Measurements from ENCODE around the gene TRMT44. TPM values are rescaled to one million over a fixed set of nuclear protein-coding genes. Genes with fewer than 3 reads are reported as not detected.

The TRMT44 gene
- total and polyA plus RNA-seq, 2 of the 13 experiments (the other 11 are each of a cell fraction or from before 2014, with no cell fraction given), result 5.8 to 8.6 TPM

DNA sequence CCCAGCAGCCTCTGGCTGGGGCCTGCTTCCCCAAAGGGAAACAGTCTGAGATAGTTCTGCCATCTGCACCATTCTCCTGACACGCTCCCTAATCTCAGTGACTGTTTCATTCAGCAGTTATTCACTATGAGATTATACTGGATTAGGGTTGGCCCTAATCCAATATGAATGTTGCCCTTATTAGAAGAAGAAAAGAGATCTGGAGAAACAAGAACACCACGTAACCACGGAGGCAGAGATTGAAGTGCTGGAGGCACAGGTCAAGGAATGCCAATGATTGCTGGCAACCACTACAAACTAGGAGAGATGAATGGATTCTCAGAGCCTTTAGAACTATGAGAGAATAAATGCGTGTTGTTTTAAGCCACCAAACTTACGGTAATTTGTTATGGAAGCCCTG is 7.4 kb upstream of the TRMT44 start:
- DNase-seq (ENCODE audit: low spot score) (no peak), FAIRE-seq (no peak), ATAC-seq (no peak)
- Histone ChIP-seq H3K4me2 (ENCODE audit: low read depth, low read length) (no peak overlapping the region), H3K4me3 (replicated peaks in 1 of 3; ENCODE audit: insufficient read depth in 1 of 3, low read depth in 2 of 3, low read length in 3 of 3) (no peak overlapping the region), H3K36me3 (replicated peaks in 1 of 2; ENCODE audit: control insufficient read depth in 1 of 2, insufficient read depth in 2 of 2, low read length in 2 of 2) (no peaks in the 10 kb centered on the region; a peak in 1 of 5 replicates), H3K27me3 (ENCODE audit: control insufficient read depth in 1 of 2, insufficient read depth in 2 of 2, low read length in 2 of 2) (no peaks in the 10 kb centered on the region; a peak in 1 of 5 replicates), H3K9me3 (ENCODE audit: low read length) (no peaks in the 10 kb centered on the region), H4K20me1 (ENCODE audit: insufficient read depth, low read length) (no peaks in the 10 kb centered on the region), H3K4me1 (ENCODE audit: insufficient read depth, low read length) (peaks cover 8% of the 10 kb centered on the region; the same call in 1 of the 2 replicates), H3K27ac (ENCODE audit: extremely low read length, insufficient read depth, low read length) (no peak overlapping the region), H3K79me2 (ENCODE audit: insufficient read depth, low read length) (no peaks in the 10 kb centered on the region), H3K9ac (ENCODE audit: insufficient read depth, low read depth, low read length) (no peak overlapping the region), H2AFZ (ENCODE audit: low read length) (no peak overlapping the region)
- ChIA-PET CTCF (ENCODE audit: low intra/inter-chr PET ratio, low total read pairs) (no interaction called here), POLR2A (no interaction called here)
- no TSS peak for BruUV-seq (replicated peaks)
- no peak for TF ChIP-seq NAIF1 (CRISPR knock-in tag; IDR thresholded peaks at IDR 0.05; ENCODE audit: borderline replicate concordance)
- no peak for TF ChIP-seq ZNF382 (CRISPR knock-in tag; IDR thresholded peaks at IDR 0.05; ENCODE audit: borderline replicate concordance)
- TF ChIP-seq, protein P1, sequence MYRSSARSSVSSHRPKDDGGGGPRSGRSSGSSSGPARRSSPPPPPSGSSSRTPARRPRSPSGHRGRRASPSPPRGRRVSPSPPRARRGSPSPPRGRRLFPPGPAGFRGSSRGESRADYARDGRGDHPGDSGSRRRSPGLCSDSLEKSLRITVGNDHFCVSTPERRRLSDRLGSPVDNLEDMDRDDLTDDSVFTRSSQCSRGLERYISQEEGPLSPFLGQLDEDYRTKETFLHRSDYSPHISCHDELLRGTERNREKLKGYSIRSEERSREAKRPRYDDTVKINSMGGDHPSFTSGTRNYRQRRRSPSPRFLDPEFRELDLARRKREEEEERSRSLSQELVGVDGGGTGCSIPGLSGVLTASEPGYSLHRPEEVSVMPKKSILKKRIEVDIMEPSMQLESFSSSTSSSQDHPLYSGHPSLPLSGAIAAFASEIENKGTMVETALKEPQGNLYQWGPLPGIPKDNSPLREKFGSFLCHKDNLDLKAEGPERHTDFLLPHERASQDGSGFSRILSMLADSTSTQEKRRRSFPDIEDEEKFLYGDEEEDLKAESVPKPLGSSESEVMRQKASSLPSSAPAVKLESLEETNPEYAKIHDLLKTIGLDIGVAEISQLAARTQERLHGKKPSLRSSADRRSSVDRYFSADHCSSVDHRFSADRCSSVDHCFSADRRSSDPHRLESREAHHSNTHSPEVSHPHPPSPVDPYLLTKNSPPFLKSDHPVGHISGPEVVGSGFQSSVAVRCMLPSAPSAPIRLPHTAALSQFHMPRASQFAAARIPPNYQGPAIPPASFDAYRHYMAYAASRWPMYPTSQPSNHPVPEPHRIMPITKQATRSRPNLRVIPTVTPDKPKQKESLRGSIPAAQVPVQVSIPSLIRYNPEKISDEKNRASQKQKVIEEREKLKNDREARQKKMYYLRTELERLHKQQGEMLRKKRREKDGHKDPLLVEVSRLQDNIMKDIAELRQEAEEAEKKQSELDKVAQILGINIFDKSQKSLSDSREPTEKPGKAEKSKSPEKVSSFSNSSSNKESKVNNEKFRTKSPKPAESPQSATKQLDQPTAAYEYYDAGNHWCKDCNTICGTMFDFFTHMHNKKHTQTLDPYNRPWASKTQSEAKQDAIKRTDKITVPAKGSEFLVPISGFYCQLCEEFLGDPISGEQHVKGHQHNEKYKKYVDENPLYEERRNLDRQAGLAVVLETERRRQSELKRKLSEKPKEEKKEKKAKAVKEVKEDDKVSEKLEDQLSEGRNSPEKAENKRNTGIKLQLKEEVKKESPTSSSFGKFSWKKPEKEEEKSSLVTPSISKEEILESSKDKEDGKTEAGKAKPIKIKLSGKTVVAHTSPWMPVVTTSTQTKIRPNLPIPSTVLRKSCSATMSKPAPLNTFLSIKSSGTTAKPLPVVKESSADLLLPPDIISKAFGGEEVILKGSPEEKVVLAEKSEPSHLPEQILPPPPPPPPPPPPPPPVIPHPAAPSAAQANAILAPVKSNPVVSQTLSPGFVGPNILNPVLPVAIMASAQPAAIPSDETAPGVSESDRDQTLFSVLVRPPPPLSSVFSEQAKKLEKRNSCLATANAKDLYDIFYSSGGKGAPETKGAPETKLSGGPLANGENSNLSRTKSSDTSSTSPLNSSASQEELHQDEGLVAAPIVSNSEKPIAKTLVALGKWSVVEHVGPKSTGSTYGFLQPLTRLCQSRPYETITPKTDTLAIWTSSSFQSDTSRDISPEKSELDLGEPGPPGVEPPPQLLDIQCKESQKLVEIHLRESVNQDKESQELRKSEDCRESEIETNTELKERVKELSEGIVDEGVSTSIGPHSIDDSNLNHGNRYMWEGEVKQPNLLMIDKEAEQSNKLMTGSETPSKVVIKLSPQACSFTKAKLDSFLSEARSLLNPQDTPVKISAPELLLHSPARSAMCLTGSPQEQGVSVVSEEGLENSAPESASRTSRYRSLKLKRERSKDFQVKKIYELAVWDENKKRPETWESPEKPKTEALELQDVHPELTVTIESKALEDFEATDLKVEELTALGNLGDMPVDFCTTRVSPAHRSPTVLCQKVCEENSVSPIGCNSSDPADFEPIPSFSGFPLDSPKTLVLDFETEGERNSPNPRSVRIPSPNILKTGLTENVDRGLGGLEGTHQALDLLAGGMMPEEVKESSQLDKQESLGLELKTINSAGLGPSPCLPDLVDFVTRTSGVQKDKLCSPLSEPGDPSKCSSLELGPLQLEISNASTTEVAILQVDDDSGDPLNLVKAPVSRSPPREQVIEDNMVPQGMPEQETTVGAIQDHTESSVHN (CRISPR knock-in tag; IDR thresholded peaks at IDR 0.05), result no peak
- TF ChIP-seq TRIM24 (CRISPR knock-in tag; IDR thresholded peaks at IDR 0.05), result no peak
- TF ChIP-seq, protein P2, sequence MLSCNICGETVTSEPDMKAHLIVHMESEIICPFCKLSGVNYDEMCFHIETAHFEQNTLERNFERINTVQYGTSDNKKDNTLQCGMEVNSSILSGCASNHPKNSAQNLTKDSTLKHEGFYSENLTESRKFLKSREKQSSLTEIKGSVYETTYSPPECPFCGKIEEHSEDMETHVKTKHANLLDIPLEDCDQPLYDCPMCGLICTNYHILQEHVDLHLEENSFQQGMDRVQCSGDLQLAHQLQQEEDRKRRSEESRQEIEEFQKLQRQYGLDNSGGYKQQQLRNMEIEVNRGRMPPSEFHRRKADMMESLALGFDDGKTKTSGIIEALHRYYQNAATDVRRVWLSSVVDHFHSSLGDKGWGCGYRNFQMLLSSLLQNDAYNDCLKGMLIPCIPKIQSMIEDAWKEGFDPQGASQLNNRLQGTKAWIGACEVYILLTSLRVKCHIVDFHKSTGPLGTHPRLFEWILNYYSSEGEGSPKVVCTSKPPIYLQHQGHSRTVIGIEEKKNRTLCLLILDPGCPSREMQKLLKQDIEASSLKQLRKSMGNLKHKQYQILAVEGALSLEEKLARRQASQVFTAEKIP (CRISPR knock-in tag; IDR thresholded peaks at IDR 0.05; ENCODE audit: borderline replicate concordance), result no peak
- no peak for TF ChIP-seq GABPA (IDR thresholded peaks at IDR 0.05; ENCODE audit: low read depth, low read length)
- TF ChIP-seq GABPA (CRISPR knock-in tag; IDR thresholded peaks at IDR 0.05; ENCODE audit: low read depth), result no peak
- no peak for TF ChIP-seq FOXJ3 (CRISPR knock-in tag; IDR thresholded peaks at IDR 0.05; ENCODE audit: borderline replicate concordance)
- no peak for TF ChIP-seq ZMYM2 (CRISPR knock-in tag; IDR thresholded peaks at IDR 0.05)
- TF ChIP-seq RELA (CRISPR knock-in tag; IDR thresholded peaks at IDR 0.05), result no peak
- no peak for TF ChIP-seq ZNF547 (CRISPR knock-in tag; IDR thresholded peaks at IDR 0.05)
- in situ Hi-C loops (cut with HindIII; ENCODE audit: extremely low pct_ligation_motif_present, low pct_unique_long_range_greater_than_20kb) (no loop called here), intact Hi-C loops (cut with micrococcal nuclease; ENCODE audit: unreplicated experiment) (no loop called here)
- 97% methylated on average over 5 of the region's 5 CpGs for WGBS (ENCODE audit: low lambda C conversion rate)
